ENCODE measurements around the gene ACP2.

- TF ChIP-seq CTCF (IDR thresholded peaks at IDR 0.05; ENCODE audit: insufficient read depth, low read depth, low read length) (no peak), EZH2 (IDR thresholded peaks at IDR 0.05; ENCODE audit: insufficient read depth, low read length) (no peak)
Observed at GRCh38 chr11:47229161-47229560, 19.5 kb downstream of the ACP2 start.
